Ishikawa (cell line): Measurements from ENCODE around the gene RGP1.

Source experiments
- FOXM1 ChIP-seq: IDR thresholded peaks from 2 replicates; pipeline ENCODE4 v1.6.1; 2012; ENCODE audit warnings: low read depth, borderline replicate concordance
- YY1 ChIP-seq: IDR thresholded peaks from 2 replicates; pipeline ENCODE4 v1.6.1; 2012; ENCODE audit warnings: low read depth
- TF ChIP-seq, protein P1 (sequence below): IDR thresholded peaks from 2 replicates; pipeline ENCODE4 v1.6.1; 2012

- no peak for TF ChIP-seq FOXM1
- TF ChIP-seq, protein P1, sequence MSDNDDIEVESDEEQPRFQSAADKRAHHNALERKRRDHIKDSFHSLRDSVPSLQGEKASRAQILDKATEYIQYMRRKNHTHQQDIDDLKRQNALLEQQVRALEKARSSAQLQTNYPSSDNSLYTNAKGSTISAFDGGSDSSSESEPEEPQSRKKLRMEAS = no peak
- no peak for TF ChIP-seq YY1
Observed at GRCh38 chr9:35723908-35724307, 25.2 kb upstream of the RGP1 start.
